HCT116 (cell line): ENCODE data around the gene LACRT. TPM values are rescaled to one million over a fixed set of nuclear protein-coding genes. Genes with fewer than 3 reads are reported as not detected.

Experiments used
- ATAC-seq: fragments of 200-7000 bp; cut with Tn5 transposase; 2 replicates; pipeline ENCODE4 v1.9.1; 2020; ENCODE audit warnings: mild to moderate bottlenecking, moderate library complexity
- BruUV-seq: library from RNA; stranded (reverse); fragments of 400-500 nt; replicated peaks from 2 replicates; lab custom pipeline; 2021; lab: Mats Ljungman, UMichigan
- CTCF ChIA-PET: fragments of 300-600 bp; sonication (Branson Sonifier 250); formaldehyde crosslinking; loops from one replicate; lab custom pipeline; 2021; ENCODE audit warnings: antibody characterized with exemption; lab: Charles Lee
- POLR2A ChIA-PET: fragments of 300-600, 350-600 bp; sonication (Branson Sonifier 250); formaldehyde crosslinking; loops from one replicate; lab custom pipeline; 2021; ENCODE audit warnings: antibody characterized with exemption; lab: Charles Lee
- RAD21 ChIA-PET, 2 experiments: fragments of 300-600 bp; sonication (Branson Sonifier 250); formaldehyde crosslinking; loops; one replicate each; lab custom pipeline; 2023; ENCODE audit warnings: low total read pairs in 2 of 2; ENCODE audit not compliant: uncharacterized antibody in 2 of 2, unreplicated experiment in 2 of 2, low non-redundant PET in 1 of 2; lab: Charles Lee
- DNase-seq: peaks from one replicate; pipeline ENCODE4 v3.0.0-alpha.2; 2010; ENCODE audit warnings: low read depth, low spot score
- H2AFZ ChIP-seq: fragments of 200-600 bp; shearing (Covaris generic), sonication (generic); 2 replicates; pipeline ENCODE4 v1.6.1; 2017; ENCODE audit warnings: low read depth, mixed run types, mixed read lengths, antibody characterized with exemption, low read length; ENCODE audit not compliant: poor library complexity, severe bottlenecking
- H3K27ac ChIP-seq: 2 replicates; pipeline ENCODE4 v1.5.1; 2012; ENCODE audit warnings: low read depth, low read length
- H3K27me3 ChIP-seq: fragments of 200-600 bp; sonication (generic); 2 replicates; pipeline ENCODE4 v1.6.1; 2016; ENCODE audit warnings: mixed run types, low read length, mixed read lengths; ENCODE audit not compliant: insufficient read depth
- H3K36me3 ChIP-seq, 2 experiments: fragments of 200-500 bp in 1 of 2; fragments of 200-600 bp in 1 of 2; sonication (Bioruptor generic) in 1 of 2; sonication (generic) in 1 of 2; 2 replicates each; pipeline versions ENCODE4 v1.5.1 to v1.6.1; 2014 to 2016; ENCODE audit warnings: low read length in 2 of 2, inconsistent platforms in 1 of 2, mixed read lengths in 1 of 2, mixed run types in 1 of 2; ENCODE audit not compliant: insufficient read depth in 2 of 2, control insufficient read depth in 1 of 2
- H3K4me1 ChIP-seq, 2 experiments: fragments of 200-600 bp in 1 of 2; sonication (generic) in 1 of 2; 2 replicates each; pipeline versions ENCODE4 v1.5.1 to v1.6.1; 2012 to 2017; ENCODE audit warnings: low read length in 2 of 2, inconsistent platforms in 1 of 2, mild to moderate bottlenecking in 1 of 2, mixed read lengths in 1 of 2, mixed run types in 1 of 2, moderate library complexity in 1 of 2; ENCODE audit not compliant: insufficient read depth in 2 of 2, control insufficient read depth in 1 of 2
- H3K4me2 ChIP-seq: fragments of 200-600 bp; sonication (generic); 2 replicates; pipeline ENCODE4 v1.6.1; 2017; ENCODE audit warnings: mixed run types, low read length, mixed read lengths
- H3K4me3 ChIP-seq, 2 experiments: fragments of 200-600 bp in 1 of 2; sonication (generic) in 1 of 2; replicated peaks in 1 of 2; 2 replicates each; pipeline ENCODE4 v1.5.1; 2011 to 2016; ENCODE audit warnings: low read length in 2 of 2, control low read depth in 1 of 2, low read depth in 1 of 2, mild to moderate bottlenecking in 1 of 2, mixed read lengths in 1 of 2, mixed run types in 1 of 2
- H3K79me2 ChIP-seq: fragments of 200-600 bp; sonication (generic); 2 replicates; pipeline ENCODE4 v1.6.1; 2017; ENCODE audit warnings: mild to moderate bottlenecking, mixed run types, low read length, moderate library complexity, mixed read lengths; ENCODE audit not compliant: insufficient read depth
- H3K9ac ChIP-seq: fragments of 200-600 bp; sonication (generic); 2 replicates; pipeline ENCODE4 v1.6.1; 2016; ENCODE audit warnings: low read length, mixed read lengths
- H3K9me2 ChIP-seq: fragments of 200-600 bp; sonication (generic), shearing (Covaris generic); 2 replicates; pipeline ENCODE4 v1.6.1; 2017; ENCODE audit warnings: mixed run types, mild to moderate bottlenecking, moderate library complexity; ENCODE audit not compliant: insufficient read depth
- H3K9me3 ChIP-seq, 2 experiments: fragments of 200-500 bp in 1 of 2; fragments of 200-600 bp in 1 of 2; sonication (Bioruptor generic) in 1 of 2; sonication (generic) in 1 of 2; 2 replicates each; pipeline ENCODE4 v1.6.1; 2014 to 2017; ENCODE audit warnings: low read length in 2 of 2, mixed read lengths in 2 of 2, inconsistent platforms in 1 of 2, low read depth in 1 of 2, mild to moderate bottlenecking in 1 of 2, mixed run types in 1 of 2, moderate library complexity in 1 of 2; ENCODE audit not compliant: control insufficient read depth in 1 of 2, insufficient read depth in 1 of 2
- H4K20me1 ChIP-seq: fragments of 200-600 bp; sonication (generic), shearing (Covaris generic); 2 replicates; pipeline ENCODE4 v1.6.1; 2017; ENCODE audit warnings: mixed run types, mild to moderate bottlenecking, moderate library complexity; ENCODE audit not compliant: insufficient read depth
- ATF3 ChIP-seq: IDR thresholded peaks from 2 replicates; pipeline ENCODE4 v1.6.1; 2012
- EZH2 ChIP-seq: fragments of 200-600 bp; sonication (generic); IDR thresholded peaks from 2 replicates; pipeline ENCODE4 v1.6.1; 2017; ENCODE audit warnings: antibody characterized with exemption, mixed run types
- EZH2phosphoT487 ChIP-seq: fragments of 200-600 bp; IDR thresholded peaks from 2 replicates; pipeline ENCODE4 v1.6.1; 2018; ENCODE audit warnings: antibody characterized with exemption, borderline replicate concordance
- FOSL1 ChIP-seq: IDR thresholded peaks from 2 replicates; pipeline ENCODE4 v1.6.1; 2012; ENCODE audit warnings: low read depth
- JUND ChIP-seq: IDR thresholded peaks from 2 replicates; pipeline ENCODE4 v1.6.1; 2012
- SIN3A ChIP-seq: IDR thresholded peaks from 2 replicates; pipeline ENCODE4 v1.6.1; 2012; ENCODE audit warnings: low read depth
- SRF ChIP-seq: IDR thresholded peaks from 2 replicates; pipeline ENCODE4 v1.6.1; 2012; ENCODE audit warnings: low read depth
- TCF7L2 ChIP-seq: IDR thresholded peaks from 2 replicates; pipeline ENCODE4 v1.7.0; 2011; ENCODE audit warnings: borderline replicate concordance, inconsistent platforms; ENCODE audit not compliant: insufficient read depth, insufficient read length; ENCODE audit errors: extremely low read depth
- YY1 ChIP-seq: IDR thresholded peaks from 2 replicates; pipeline ENCODE4 v1.6.1; 2011; ENCODE audit warnings: low read length, low read depth, moderate library complexity, mild to moderate bottlenecking; ENCODE audit not compliant: insufficient replicate concordance; ENCODE audit errors: extremely low read depth
- ZFX ChIP-seq: fragments of 450-650 bp; IDR thresholded peaks from 2 replicates; pipeline ENCODE4 v1.6.1; 2017
- ZNF274 ChIP-seq: fragments of 200-500 bp; sonication (Bioruptor generic); IDR thresholded peaks from 2 replicates; pipeline ENCODE4 v1.6.1; 2014; ENCODE audit warnings: mild to moderate bottlenecking, low read depth, low read length, inconsistent platforms
- intact Hi-C: fragments of 100-400 bp; cut with micrococcal nuclease; formaldehyde crosslinking; loops from 2 replicates; pipeline ENCODE4 v1.10.0; 2022
- total RNA-seq: library from RNA; stranded (reverse); gene quantifications from one replicate; pipeline ENCODE4 v1.2.1, GENCODE V29; 2021; ENCODE audit not compliant: unreplicated experiment
- TF ChIP-seq, protein P1 (sequence below): IDR thresholded peaks from 2 replicates; pipeline ENCODE4 v1.6.1; 2011; ENCODE audit warnings: mild to moderate bottlenecking, low read length, moderate library complexity; ENCODE audit not compliant: insufficient replicate concordance; ENCODE audit errors: extremely low read depth
- TF ChIP-seq, protein P2 (sequence below): IDR thresholded peaks from 2 replicates; pipeline ENCODE4 v1.6.1; 2012; ENCODE audit warnings: low read depth
- TF ChIP-seq, protein P3 (sequence below): IDR thresholded peaks from 2 replicates; pipeline ENCODE4 v1.6.1; 2012

LACRT gene
- total RNA-seq, 1 experiment from 2014 or later = not detected

DNA sequence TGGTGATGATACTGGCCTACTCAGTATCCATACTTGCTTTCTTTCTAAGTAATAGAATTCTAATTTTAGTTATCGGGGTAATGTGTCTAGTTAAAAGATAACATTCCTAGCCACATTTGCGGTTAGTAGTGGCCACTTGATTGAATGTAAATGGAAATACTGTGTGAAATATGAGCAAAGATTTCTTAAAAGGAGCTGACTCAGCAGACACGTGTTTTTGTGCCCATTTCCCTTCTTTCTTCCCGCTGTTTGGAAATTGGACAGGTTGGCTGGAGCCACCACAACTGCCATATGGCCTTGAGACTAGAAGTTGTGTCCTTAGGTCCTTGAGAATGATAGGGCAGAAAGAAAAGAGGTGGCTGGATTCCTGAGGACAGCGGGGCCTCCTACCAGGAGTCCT, 33.2 kb upstream of the LACRT start:
- CTCF ChIA-PET = interaction anchor here (1.5 kb wide), 1 partner anchor 9 kb away, joined by 6 read pairs; no protein-coding TSS in a partner anchor
- BruUV-seq = no TSS peak
- no peak for ATAC-seq

More for the DNA sequence above, 33.2 kb upstream of the LACRT start:
- Histone ChIP-seq H4K20me1 (no peaks in the 10 kb centered on the region), H3K9me2 (no peaks in the 10 kb centered on the region), H3K9me3 (no peaks in the 10 kb centered on the region), H3K36me3 (no peaks in the 10 kb centered on the region), H3K9ac (no peak overlapping the region), H3K27me3 (peaks cover 21% of the 10 kb centered on the region), H3K4me3 (no peak overlapping the region), H3K27ac (no peak overlapping the region), H3K79me2 (no peaks in the 10 kb centered on the region), H3K4me1 (no peaks in the 10 kb centered on the region), H2AFZ (no peak overlapping the region), H3K4me2 (no peak overlapping the region)
- intact Hi-C loops = no loop called here
- DNase-seq = no peak
- TF ChIP-seq ZNF274 (no peak), SRF (no peak), EZH2phosphoT487 (no peak), FOSL1 (no peak), JUND (no peak), SIN3A (no peak), YY1 (no peak), TCF7L2 (no peak), ZFX (no peak), ATF3 (no peak), EZH2 (no peak)
- TF ChIP-seq, protein P1, sequence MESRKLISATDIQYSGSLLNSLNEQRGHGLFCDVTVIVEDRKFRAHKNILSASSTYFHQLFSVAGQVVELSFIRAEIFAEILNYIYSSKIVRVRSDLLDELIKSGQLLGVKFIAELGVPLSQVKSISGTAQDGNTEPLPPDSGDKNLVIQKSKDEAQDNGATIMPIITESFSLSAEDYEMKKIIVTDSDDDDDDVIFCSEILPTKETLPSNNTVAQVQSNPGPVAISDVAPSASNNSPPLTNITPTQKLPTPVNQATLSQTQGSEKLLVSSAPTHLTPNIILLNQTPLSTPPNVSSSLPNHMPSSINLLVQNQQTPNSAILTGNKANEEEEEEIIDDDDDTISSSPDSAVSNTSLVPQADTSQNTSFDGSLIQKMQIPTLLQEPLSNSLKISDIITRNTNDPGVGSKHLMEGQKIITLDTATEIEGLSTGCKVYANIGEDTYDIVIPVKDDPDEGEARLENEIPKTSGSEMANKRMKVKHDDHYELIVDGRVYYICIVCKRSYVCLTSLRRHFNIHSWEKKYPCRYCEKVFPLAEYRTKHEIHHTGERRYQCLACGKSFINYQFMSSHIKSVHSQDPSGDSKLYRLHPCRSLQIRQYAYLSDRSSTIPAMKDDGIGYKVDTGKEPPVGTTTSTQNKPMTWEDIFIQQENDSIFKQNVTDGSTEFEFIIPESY = no peak
- TF ChIP-seq, protein P2, sequence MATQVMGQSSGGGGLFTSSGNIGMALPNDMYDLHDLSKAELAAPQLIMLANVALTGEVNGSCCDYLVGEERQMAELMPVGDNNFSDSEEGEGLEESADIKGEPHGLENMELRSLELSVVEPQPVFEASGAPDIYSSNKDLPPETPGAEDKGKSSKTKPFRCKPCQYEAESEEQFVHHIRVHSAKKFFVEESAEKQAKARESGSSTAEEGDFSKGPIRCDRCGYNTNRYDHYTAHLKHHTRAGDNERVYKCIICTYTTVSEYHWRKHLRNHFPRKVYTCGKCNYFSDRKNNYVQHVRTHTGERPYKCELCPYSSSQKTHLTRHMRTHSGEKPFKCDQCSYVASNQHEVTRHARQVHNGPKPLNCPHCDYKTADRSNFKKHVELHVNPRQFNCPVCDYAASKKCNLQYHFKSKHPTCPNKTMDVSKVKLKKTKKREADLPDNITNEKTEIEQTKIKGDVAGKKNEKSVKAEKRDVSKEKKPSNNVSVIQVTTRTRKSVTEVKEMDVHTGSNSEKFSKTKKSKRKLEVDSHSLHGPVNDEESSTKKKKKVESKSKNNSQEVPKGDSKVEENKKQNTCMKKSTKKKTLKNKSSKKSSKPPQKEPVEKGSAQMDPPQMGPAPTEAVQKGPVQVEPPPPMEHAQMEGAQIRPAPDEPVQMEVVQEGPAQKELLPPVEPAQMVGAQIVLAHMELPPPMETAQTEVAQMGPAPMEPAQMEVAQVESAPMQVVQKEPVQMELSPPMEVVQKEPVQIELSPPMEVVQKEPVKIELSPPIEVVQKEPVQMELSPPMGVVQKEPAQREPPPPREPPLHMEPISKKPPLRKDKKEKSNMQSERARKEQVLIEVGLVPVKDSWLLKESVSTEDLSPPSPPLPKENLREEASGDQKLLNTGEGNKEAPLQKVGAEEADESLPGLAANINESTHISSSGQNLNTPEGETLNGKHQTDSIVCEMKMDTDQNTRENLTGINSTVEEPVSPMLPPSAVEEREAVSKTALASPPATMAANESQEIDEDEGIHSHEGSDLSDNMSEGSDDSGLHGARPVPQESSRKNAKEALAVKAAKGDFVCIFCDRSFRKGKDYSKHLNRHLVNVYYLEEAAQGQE = no peak
- TF ChIP-seq, protein P3, sequence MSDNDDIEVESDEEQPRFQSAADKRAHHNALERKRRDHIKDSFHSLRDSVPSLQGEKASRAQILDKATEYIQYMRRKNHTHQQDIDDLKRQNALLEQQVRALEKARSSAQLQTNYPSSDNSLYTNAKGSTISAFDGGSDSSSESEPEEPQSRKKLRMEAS = no peak
- POLR2A ChIA-PET = no interaction called here
- RAD21 ChIA-PET = no interaction called here
